ENCODE data around the gene APBA2.
A peak's percentile ranks its signal among the peaks of the same experiment; 100 is the strongest.

APBA2 gene

GRCh38 chr15:28904541-28905315, 19.0 kb downstream of the APBA2 start:
- TF ChIP-seq GATA3 (IDR thresholded peaks at IDR 0.05; ENCODE audit: low read depth, low read length) (no peak), GATA2 (IDR thresholded peaks at IDR 0.05; ENCODE audit: low read depth, low read length) (no peak)

GRCh38 chr15:28907338-28907960, 21.7 kb downstream of the APBA2 start:
- TF ChIP-seq GATA2 (IDR thresholded peaks at IDR 0.05; ENCODE audit: low read depth, low read length) = no peak
- no peak for TF ChIP-seq GATA3 (IDR thresholded peaks at IDR 0.05; ENCODE audit: low read depth, low read length)

GRCh38 chr15:28909958-28910500, 24.3 kb downstream of the APBA2 start:
- TF ChIP-seq GATA2 (IDR thresholded peaks at IDR 0.05; ENCODE audit: low read depth, low read length) (no peak), GATA3 (IDR thresholded peaks at IDR 0.05; ENCODE audit: low read depth, low read length) (no peak)

GRCh38 chr15:28911310-28911931, 25.6 kb downstream of the APBA2 start:
- TF ChIP-seq GATA2 (IDR thresholded peaks at IDR 0.05; ENCODE audit: low read depth, low read length) (peak; percentile 89), GATA3 (IDR thresholded peaks at IDR 0.05; ENCODE audit: low read depth, low read length) (peak; percentile 85)

GRCh38 chr15:28912422-28912821, 26.6 kb downstream of the APBA2 start:
- TF ChIP-seq GATA3 (IDR thresholded peaks at IDR 0.05; ENCODE audit: low read depth, low read length) = peak; percentile 77; the same call in 1 of the 2 replicates
- TF ChIP-seq GATA2 (IDR thresholded peaks at IDR 0.05; ENCODE audit: low read depth, low read length) = peak; percentile 95

GRCh38 chr15:28913171-28913765, 27.5 kb downstream of the APBA2 start:
- TF ChIP-seq GATA3 (IDR thresholded peaks at IDR 0.05; ENCODE audit: low read depth, low read length) (no peak), GATA2 (IDR thresholded peaks at IDR 0.05; ENCODE audit: low read depth, low read length) (no peak)

GRCh38 chr15:28914046-28914445, 28.3 kb downstream of the APBA2 start:
- TF ChIP-seq GATA3 (IDR thresholded peaks at IDR 0.05; ENCODE audit: low read depth, low read length) (no peak), GATA2 (IDR thresholded peaks at IDR 0.05; ENCODE audit: low read depth, low read length) (no peak)

- TF ChIP-seq GATA2 (IDR thresholded peaks at IDR 0.05; ENCODE audit: low read depth, low read length) (no peak), GATA3 (IDR thresholded peaks at IDR 0.05; ENCODE audit: low read depth, low read length) (no peak)
Observed at GRCh38 chr15:28914483-28915023, 28.8 kb downstream of the APBA2 start.

GRCh38 chr15:28915041-28915810, 29.5 kb downstream of the APBA2 start:
- no peak for TF ChIP-seq GATA2 (IDR thresholded peaks at IDR 0.05; ENCODE audit: low read depth, low read length)
- no peak for TF ChIP-seq GATA3 (IDR thresholded peaks at IDR 0.05; ENCODE audit: low read depth, low read length)

GRCh38 chr15:28915935-28916334, 30.2 kb downstream of the APBA2 start:
- TF ChIP-seq GATA3 (IDR thresholded peaks at IDR 0.05; ENCODE audit: low read depth, low read length) (no peak), GATA2 (IDR thresholded peaks at IDR 0.05; ENCODE audit: low read depth, low read length) (no peak)

GRCh38 chr15:28917791-28918140, 32.0 kb downstream of the APBA2 start:
- no peak for TF ChIP-seq GATA2 (IDR thresholded peaks at IDR 0.05; ENCODE audit: low read depth, low read length)
- TF ChIP-seq GATA3 (IDR thresholded peaks at IDR 0.05; ENCODE audit: low read depth, low read length) = no peak

- TF ChIP-seq GATA3 (IDR thresholded peaks at IDR 0.05; ENCODE audit: low read depth, low read length) (no peak), GATA2 (IDR thresholded peaks at IDR 0.05; ENCODE audit: low read depth, low read length) (no peak)
Observed at GRCh38 chr15:28918141-28918983, 32.6 kb downstream of the APBA2 start.

All from SH-SY5Y (cell line).